Naive thymus-derived CD8-positive, alpha-beta T cell (primary cell): Measurements from ENCODE around the gene JAKMIP1. TPM values are rescaled to one million over a fixed set of nuclear protein-coding genes. Genes with fewer than 3 reads are reported as not detected.

ENCODE experiments used
- ATAC-seq, 2 donors: fragments of 150-1000 bp; cut with Tn5 transposase in 1 of 2; sonication (Bioruptor Pico), chemical (Tn5 transposase) in 1 of 2; 1 replicate in 1 of 2; 2 replicates in 1 of 2; pipeline ENCODE4 v1.10.0; 2021; ENCODE audit warnings: mild to moderate bottlenecking in 2 of 2, moderate library complexity in 2 of 2
- POLR2A ChIA-PET: fragments of 350-600 bp; sonication (Branson Sonifier 250); formaldehyde crosslinking; loops from one replicate; lab custom pipeline; 2021; ENCODE audit warnings: antibody characterized with exemption; lab: Charles Lee
- DNase-seq, 10 donors: peaks; one replicate each; pipeline versions ENCODE4 v3.0.0 to v3.0.0-alpha.2; 2020 to 2022
- H3K27ac Mint-ChIP-seq, 10 donors: one replicate each; pipeline ENCODE4 v1.8.0; 2020 to 2022; ENCODE audit warnings: mild to moderate bottlenecking in 10 of 10, mixed read lengths in 10 of 10, moderate library complexity in 4 of 10, inconsistent platforms in 1 of 10
- H3K27me3 Mint-ChIP-seq, 5 donors: one replicate each; pipeline ENCODE4 v1.8.0; 2021 to 2022; ENCODE audit warnings: mixed read lengths in 5 of 5
- H3K36me3 Mint-ChIP-seq, 3 donors: one replicate each; pipeline ENCODE4 v1.8.0; 2020 to 2022; ENCODE audit warnings: mixed read lengths in 3 of 3, mild to moderate bottlenecking in 2 of 3, inconsistent platforms in 1 of 3
- H3K4me1 Mint-ChIP-seq, 4 donors: one replicate each; pipeline ENCODE4 v1.8.0; 2021 to 2022; ENCODE audit warnings: mixed read lengths in 4 of 4
- H3K4me3 Mint-ChIP-seq, 10 donors: one replicate each; pipeline ENCODE4 v1.8.0; 2020 to 2022; ENCODE audit warnings: mild to moderate bottlenecking in 10 of 10, mixed read lengths in 10 of 10, moderate library complexity in 6 of 10, inconsistent platforms in 1 of 10
- H3K9me3 Mint-ChIP-seq, 9 donors: one replicate each; pipeline ENCODE4 v1.8.0; 2020 to 2022; ENCODE audit warnings: mixed read lengths in 9 of 9, mild to moderate bottlenecking in 3 of 9, inconsistent platforms in 1 of 9, moderate library complexity in 1 of 9
- polyA plus RNA-seq, 3 donors: library from polyadenylated mRNA; unstranded; fragments of 300-500 nt; fragmentation: Illumina TruSeq; gene quantifications; one replicate each; pipeline ENCODE4 v1.2.3, GENCODE V29; 2021
- total RNA-seq, 8 experiments: library from RNA in 2 of 8; stranded (reverse) in 2 of 8; gene quantifications; one replicate each; pipeline ENCODE4 v1.2.3 and lab custom pipeline; 2021 to 2026

Gene JAKMIP1
- total and polyA plus RNA-seq, 5 experiments from 2014 or later, result 0.15 to 9.6 (median 0.53) TPM; not detected in 1

DNA sequence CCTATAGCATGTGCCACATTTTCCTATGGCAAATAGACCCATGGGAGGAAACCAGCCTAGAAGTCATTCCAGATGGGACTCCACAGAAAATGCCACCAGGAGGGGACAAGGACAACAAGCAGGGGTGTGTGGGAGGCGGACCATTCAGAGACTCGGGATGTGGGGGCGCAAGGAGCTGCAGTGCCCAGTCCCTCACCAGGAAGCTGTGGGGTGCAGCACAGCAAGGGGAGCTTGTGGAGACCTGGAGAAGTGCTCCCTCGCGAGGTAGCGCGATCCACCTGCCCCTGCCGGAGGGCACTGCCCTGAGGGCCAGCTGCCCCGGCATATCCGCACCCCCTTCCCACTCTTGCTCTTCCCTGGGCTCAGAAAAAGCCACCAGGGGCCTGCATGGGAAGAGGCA is 136.7 kb downstream of the JAKMIP1 start:
- peaks cover 0 to 7% (median 3%) of the 10 kb centered on the region in 3 donors for H3K36me3 Mint-ChIP-seq
- peaks cover 0 to 4% (median 0%) of the 10 kb centered on the region in 4 donors for H3K4me1 Mint-ChIP-seq
- ATAC-seq (no peak), DNase-seq (no peak)
- no peak overlapping the region for H3K27ac Mint-ChIP-seq
- POLR2A ChIA-PET, result no interaction called here
- H3K4me3 Mint-ChIP-seq, result no peak overlapping the region
- H3K27me3 Mint-ChIP-seq, result peaks cover 0 to 29% (median 12%) of the 10 kb centered on the region in 5 donors
- peaks cover 0 to 19% (median 2%) of the 10 kb centered on the region in 9 donors for H3K9me3 Mint-ChIP-seq

DNA sequence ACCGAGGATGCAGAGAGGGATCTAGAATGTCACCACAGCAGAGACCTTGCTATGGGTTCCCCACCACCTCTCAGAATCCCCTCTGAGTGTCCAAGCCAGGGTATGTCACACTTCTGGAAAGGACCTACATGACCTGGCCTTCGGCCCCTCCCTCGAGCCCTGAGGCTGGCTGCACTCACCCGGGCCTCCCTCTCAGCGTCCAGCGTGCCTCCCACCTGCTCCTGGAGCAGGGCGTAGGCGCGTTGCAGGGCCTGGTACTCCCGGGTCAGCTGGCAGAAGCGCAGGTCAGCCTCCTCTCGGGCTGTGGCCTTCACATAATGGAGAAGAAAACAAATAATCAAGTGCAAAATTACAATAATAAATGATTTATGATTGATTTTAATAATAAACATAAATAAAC is 138.2 kb downstream of the JAKMIP1 start:
- ATAC-seq (no peak), DNase-seq (no peak)
- peaks cover 0 to 9% (median 7%) of the 10 kb centered on the region in 3 donors for H3K36me3 Mint-ChIP-seq
- POLR2A ChIA-PET, result no interaction called here
- H3K4me3 Mint-ChIP-seq, result no peak overlapping the region
- peaks cover 0 to 18% (median 6%) of the 10 kb centered on the region in 5 donors for H3K27me3 Mint-ChIP-seq
- peaks cover 0 to 4% (median 0%) of the 10 kb centered on the region in 4 donors for H3K4me1 Mint-ChIP-seq
- peaks cover 0 to 30% (median 7%) of the 10 kb centered on the region in 9 donors for H3K9me3 Mint-ChIP-seq
- H3K27ac Mint-ChIP-seq, result no peak overlapping the region

DNA sequence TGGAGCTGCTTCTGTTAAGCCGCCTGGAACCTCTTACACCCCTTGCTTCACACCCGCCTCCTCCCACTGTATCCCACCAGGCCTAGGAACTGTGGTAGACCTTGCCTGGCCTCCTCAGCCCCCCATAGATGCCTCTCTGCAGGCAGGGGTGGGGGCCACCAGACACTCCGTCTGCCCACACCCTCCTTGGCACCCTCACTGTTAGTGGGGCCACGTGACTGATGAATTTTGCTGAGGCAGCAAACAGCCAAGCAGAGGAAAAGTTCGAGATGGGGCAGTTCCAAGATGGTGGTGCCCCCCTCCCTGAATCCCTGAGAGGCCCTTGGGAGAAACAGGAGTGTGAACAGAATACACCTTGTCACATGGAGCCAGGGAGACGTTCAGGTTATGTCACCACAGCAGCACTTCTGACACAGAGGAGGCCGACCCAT is 141.0 kb downstream of the JAKMIP1 start:
- Mint-ChIP-seq H3K27me3 (peaks cover 0 to 10% (median 0%) of the 10 kb centered on the region in 5 donors), H3K4me1 (peaks cover 0 to 1% (median 0%) of the 10 kb centered on the region in 4 donors), H3K36me3 (peaks cover 0 to 13% (median 7%) of the 10 kb centered on the region in 3 donors), H3K9me3 (peaks cover 0 to 37% (median 10%) of the 10 kb centered on the region in 9 donors), H3K4me3 (no peak overlapping the region), H3K27ac (no peak overlapping the region)
- ATAC-seq (no peak), DNase-seq (no peak)
- POLR2A ChIA-PET, result interaction anchor here (0.6 kb wide), 1 partner anchor 1423 kb away, joined by 6 read pairs; no protein-coding TSS in a partner anchor

DNA sequence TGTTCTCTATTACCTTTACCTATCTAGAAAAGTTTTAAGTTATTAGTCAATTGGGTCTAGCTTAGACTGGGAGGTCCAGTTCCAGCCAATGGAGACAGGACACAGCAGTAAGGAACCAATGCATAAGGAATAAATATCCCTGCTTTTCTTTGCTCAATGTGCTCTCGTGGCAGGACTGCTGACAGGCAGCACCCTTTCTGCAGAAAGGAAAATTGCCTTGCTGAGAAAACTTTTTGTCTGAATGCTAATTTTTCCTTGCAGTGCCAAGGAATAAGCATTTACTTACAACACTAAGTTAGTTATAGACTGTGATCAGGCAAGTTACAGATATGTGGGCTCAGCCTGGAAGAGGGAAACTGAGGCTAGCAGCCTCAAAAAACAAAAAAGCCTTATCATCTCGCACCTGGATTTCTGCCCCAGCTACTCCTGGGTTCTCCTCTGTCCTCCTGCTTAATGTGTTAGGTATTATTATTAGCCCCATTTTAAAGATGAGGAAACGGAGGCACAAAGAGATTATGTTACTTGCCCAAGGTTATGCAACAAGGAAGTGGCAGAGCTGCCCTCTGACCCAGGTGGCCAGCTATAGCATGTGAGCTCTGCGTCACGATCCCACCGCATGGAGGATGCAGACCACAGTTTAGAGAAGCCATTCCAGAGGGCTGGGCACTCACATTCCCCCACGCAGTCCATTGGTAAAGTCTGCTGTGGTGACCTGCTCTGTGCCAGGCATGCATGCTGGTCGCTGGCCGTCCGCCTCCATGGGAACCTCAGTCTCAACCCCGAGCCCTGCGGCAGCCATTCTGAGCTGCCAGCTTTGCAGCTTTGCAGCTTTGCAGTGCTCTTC is 141.6 kb downstream of the JAKMIP1 start:
- DNase-seq (no peak), ATAC-seq (no peak)
- peaks cover 0 to 37% (median 10%) of the 10 kb centered on the region in 9 donors for H3K9me3 Mint-ChIP-seq
- H3K27me3 Mint-ChIP-seq, result peaks cover 0 to 7% (median 0%) of the 10 kb centered on the region in 5 donors
- H3K4me1 Mint-ChIP-seq, result peaks cover 0 to 1% (median 0%) of the 10 kb centered on the region in 4 donors
- H3K27ac Mint-ChIP-seq, result no peak overlapping the region
- H3K4me3 Mint-ChIP-seq, result no peak overlapping the region
- POLR2A ChIA-PET, result interaction anchor here (0.6 kb wide), 1 partner anchor 1424 kb away, joined by 6 read pairs; no protein-coding TSS in a partner anchor
- peaks cover 0 to 13% (median 7%) of the 10 kb centered on the region in 3 donors for H3K36me3 Mint-ChIP-seq

- ATAC-seq (no peak), DNase-seq (no peak)
- H3K36me3 Mint-ChIP-seq, result peaks cover 0 to 13% (median 6%) of the 10 kb centered on the region in 3 donors
- H3K27ac Mint-ChIP-seq, result no peak overlapping the region
- no peaks in the 10 kb centered on the region for H3K27me3 Mint-ChIP-seq
- H3K9me3 Mint-ChIP-seq, result peaks cover 0 to 37% (median 10%) of the 10 kb centered on the region in 9 donors
- peaks cover 0 to 1% (median 0%) of the 10 kb centered on the region in 4 donors for H3K4me1 Mint-ChIP-seq
- POLR2A ChIA-PET, result no interaction called here
- H3K4me3 Mint-ChIP-seq, result no peak overlapping the region
These were observed 143.2 kb downstream of the JAKMIP1 start for GRCh38 chr4:6056976-6057766.

DNA sequence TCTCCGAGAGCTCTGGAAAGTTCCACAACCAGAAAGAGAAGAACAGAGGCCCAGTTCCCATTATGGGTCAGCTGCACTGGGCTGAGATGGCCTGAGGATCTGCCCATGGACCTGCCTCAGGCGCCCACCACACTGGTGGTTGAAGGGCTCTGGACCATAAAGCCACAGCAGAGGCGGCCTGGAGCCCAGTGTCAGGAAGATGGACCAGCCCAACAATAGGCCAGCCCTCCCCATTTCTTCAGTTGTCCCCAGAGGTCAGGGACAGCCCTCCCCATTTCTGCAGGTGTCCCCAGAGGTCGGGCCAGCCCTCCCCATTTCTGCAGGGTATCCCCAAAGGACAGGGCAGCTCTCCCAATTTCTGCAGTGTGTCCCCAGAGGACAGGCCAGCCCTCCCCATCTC is 144.9 kb downstream of the JAKMIP1 start:
- no peak overlapping the region for H3K27ac Mint-ChIP-seq
- no peaks in the 10 kb centered on the region for H3K27me3 Mint-ChIP-seq
- H3K4me3 Mint-ChIP-seq, result no peak overlapping the region
- H3K36me3 Mint-ChIP-seq, result peaks cover 0 to 13% (median 4%) of the 10 kb centered on the region in 3 donors
- no peaks in the 10 kb centered on the region for H3K4me1 Mint-ChIP-seq
- no peak for DNase-seq
- POLR2A ChIA-PET, result no interaction called here
- ATAC-seq, result no peak
- H3K9me3 Mint-ChIP-seq, result peaks cover 0 to 33% (median 10%) of the 10 kb centered on the region in 9 donors

DNA sequence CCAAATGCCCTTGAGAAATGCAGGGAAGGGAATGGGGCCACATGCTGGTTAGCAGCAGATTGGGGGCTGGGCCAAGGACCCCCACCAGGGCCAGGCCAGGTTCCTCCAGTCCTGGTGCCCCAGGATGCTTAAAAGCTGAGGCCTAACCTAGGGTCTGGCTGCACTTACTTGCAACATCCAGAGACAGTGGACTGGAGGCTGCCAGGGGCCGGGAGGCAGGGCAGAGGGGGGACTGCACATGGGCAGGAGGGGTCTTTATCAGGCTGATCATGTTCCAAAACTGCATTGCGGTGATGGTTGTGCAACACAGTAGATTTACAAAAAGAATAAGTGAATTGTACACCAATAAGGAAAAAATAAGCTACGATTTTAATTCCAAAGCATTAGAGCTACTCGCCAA is 145.3 kb downstream of the JAKMIP1 start:
- H3K4me3 Mint-ChIP-seq, result no peak overlapping the region
- no peak for DNase-seq
- ATAC-seq, result no peak
- H3K36me3 Mint-ChIP-seq, result peaks cover 0 to 13% (median 0%) of the 10 kb centered on the region in 3 donors
- peaks cover 0 to 29% (median 8%) of the 10 kb centered on the region in 9 donors for H3K9me3 Mint-ChIP-seq
- H3K27ac Mint-ChIP-seq, result no peak overlapping the region
- H3K4me1 Mint-ChIP-seq, result no peaks in the 10 kb centered on the region
- no peaks in the 10 kb centered on the region for H3K27me3 Mint-ChIP-seq
- POLR2A ChIA-PET, result no interaction called here

DNA sequence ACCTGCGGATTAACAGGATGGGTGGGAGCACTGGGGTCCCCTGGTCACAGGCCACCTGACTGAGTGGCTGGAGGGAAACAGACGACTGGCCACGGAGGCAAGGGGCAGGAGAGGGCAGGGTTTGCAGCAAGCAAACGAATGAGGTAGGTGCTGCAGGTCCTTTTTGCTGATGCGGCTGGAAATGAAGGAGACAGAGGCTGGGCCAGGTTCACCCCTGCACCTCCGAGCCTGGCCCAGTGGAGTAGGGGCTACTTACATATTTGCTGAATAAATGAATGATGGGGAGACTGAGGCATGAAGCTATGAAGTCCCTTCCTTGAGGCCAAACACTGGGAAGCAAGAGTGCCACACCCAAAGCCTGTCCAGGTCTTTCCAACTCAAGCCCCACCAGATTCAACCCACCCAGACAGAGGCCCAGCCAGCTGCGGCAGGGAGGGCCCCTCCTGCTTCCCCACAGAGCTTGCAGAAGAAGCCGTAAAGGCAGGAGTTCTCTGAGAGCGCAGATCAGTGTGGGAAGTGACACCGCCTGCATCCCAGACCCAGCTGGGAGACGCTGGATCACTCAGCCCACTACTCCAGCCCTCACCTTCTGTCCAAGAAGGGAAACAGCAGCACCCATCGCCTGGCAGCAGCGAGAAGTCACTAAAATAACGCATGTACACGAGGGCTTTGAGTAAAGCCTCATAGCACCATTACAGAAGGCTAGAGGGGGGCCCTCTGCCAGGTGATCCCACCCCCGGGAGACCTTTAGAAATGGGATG is 146.0 kb downstream of the JAKMIP1 start:
- no peak overlapping the region for H3K27ac Mint-ChIP-seq
- peaks cover 0 to 25% (median 8%) of the 10 kb centered on the region in 9 donors for H3K9me3 Mint-ChIP-seq
- ATAC-seq (no peak), DNase-seq (no peak)
- POLR2A ChIA-PET, result no interaction called here
- no peaks in the 10 kb centered on the region for H3K4me1 Mint-ChIP-seq
- peaks cover 0 to 13% (median 0%) of the 10 kb centered on the region in 3 donors for H3K36me3 Mint-ChIP-seq
- H3K4me3 Mint-ChIP-seq, result no peak overlapping the region
- peaks cover 0 to 4% (median 0%) of the 10 kb centered on the region in 5 donors for H3K27me3 Mint-ChIP-seq

- POLR2A ChIA-PET, result no interaction called here
- H3K27ac Mint-ChIP-seq, result no peak overlapping the region
- H3K4me1 Mint-ChIP-seq, result peaks cover 0 to 4% (median 0%) of the 10 kb centered on the region in 4 donors
- DNase-seq (no peak), ATAC-seq (no peak)
- peaks cover 0 to 4% (median 0%) of the 10 kb centered on the region in 5 donors for H3K27me3 Mint-ChIP-seq
- H3K9me3 Mint-ChIP-seq, result peaks cover 0 to 10% (median 3%) of the 10 kb centered on the region in 9 donors
- H3K36me3 Mint-ChIP-seq, result peaks cover 0 to 5% (median 0%) of the 10 kb centered on the region in 3 donors
- H3K4me3 Mint-ChIP-seq, result no peak overlapping the region
These were observed 147.7 kb downstream of the JAKMIP1 start for GRCh38 chr4:6052679-6053078.

- no peak for ATAC-seq
- Mint-ChIP-seq H3K27me3 (peaks cover 0 to 4% (median 0%) of the 10 kb centered on the region in 5 donors), H3K4me3 (no peak overlapping the region), H3K9me3 (peaks cover 0 to 4% (median 0%) of the 10 kb centered on the region in 9 donors), H3K36me3 (no peaks in the 10 kb centered on the region), H3K4me1 (peaks cover 0 to 4% (median 0%) of the 10 kb centered on the region in 4 donors), H3K27ac (no peak overlapping the region)
- DNase-seq, result no peak
- POLR2A ChIA-PET, result no interaction called here
These were observed 149.8 kb downstream of the JAKMIP1 start for GRCh38 chr4:6050551-6050950.

DNA sequence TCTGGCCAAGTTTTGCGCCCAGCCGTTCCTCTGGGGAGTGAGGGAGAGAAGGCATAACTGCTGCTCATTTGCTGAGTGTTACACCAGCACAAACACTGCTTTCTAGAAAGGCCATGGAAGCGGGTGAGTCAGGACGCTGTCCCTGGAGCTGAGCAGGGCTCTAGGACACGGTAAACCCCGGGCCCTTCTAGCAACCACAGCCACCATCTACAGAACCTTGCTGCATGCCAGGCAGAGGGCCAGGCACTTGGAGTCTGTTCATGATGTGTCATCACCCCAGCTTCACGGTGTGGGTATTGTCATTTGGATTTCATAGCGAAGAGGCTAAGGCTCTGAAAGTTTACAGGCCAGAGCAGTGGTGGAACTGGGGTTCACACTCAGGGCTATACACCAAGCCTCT is 150.4 kb downstream of the JAKMIP1 start:
- POLR2A ChIA-PET, result no interaction called here
- ATAC-seq, result no peak

GRCh38 chr4:6049278-6049677 is 151.1 kb downstream of the JAKMIP1 start:
- H3K9me3 Mint-ChIP-seq, result no peaks in the 10 kb centered on the region
- H3K4me1 Mint-ChIP-seq, result peaks cover 0 to 4% (median 0%) of the 10 kb centered on the region in 4 donors
- H3K27me3 Mint-ChIP-seq, result peaks cover 4 to 13% (median 7%) of the 10 kb centered on the region in 5 donors
- H3K36me3 Mint-ChIP-seq, result no peaks in the 10 kb centered on the region
- H3K27ac Mint-ChIP-seq, result no peak overlapping the region
- no peak for ATAC-seq
- no peak overlapping the region for H3K4me3 Mint-ChIP-seq
- POLR2A ChIA-PET, result no interaction called here
- no peak for DNase-seq

More for the DNA sequence above, 150.4 kb downstream of the JAKMIP1 start:
- Mint-ChIP-seq H3K27me3 (peaks cover 2 to 7% (median 5%) of the 10 kb centered on the region in 5 donors), H3K27ac (no peak overlapping the region), H3K4me3 (no peak overlapping the region), H3K36me3 (no peaks in the 10 kb centered on the region), H3K9me3 (no peaks in the 10 kb centered on the region), H3K4me1 (peaks cover 0 to 4% (median 0%) of the 10 kb centered on the region in 4 donors)
- DNase-seq, result no peak
